Adrenal gland (tissue), 5 donors: ENCODE results near the gene SSH2.

Source experiments
- CTCF ChIP-seq, 6 experiments: fragments of 450-650 bp in 4 of 6; fragments of 200-600 bp in 2 of 6; sonication (generic) in 1 of 6; IDR thresholded peaks; 1 replicate in 5 of 6; 2 replicates in 1 of 6; pipeline versions ENCODE4 v1.5.1 to v1.8.0; 2016 to 2021; ENCODE audit warnings: antibody characterized with exemption in 6 of 6, mild to moderate bottlenecking in 2 of 6, moderate library complexity in 1 of 6
- POLR2A ChIP-seq, 2 donors: fragments of 450-650 bp; IDR thresholded peaks; one replicate each; pipeline ENCODE4 v1.6.1; 2017; ENCODE audit warnings: antibody characterized with exemption in 2 of 2, mild to moderate bottlenecking in 2 of 2, moderate library complexity in 1 of 2
- donor health status: DM: no; HTN: no; CAD: no.

GRCh38 chr17:29760279-29761039 lies 169.6 kb downstream of the SSH2 start:
- TF ChIP-seq CTCF (IDR thresholded peaks at IDR 0.05), result no peak
- TF ChIP-seq POLR2A (IDR thresholded peaks at IDR 0.05), result no peak
